Measurements from ENCODE around the gene DACT2.

DACT2 gene

DNA sequence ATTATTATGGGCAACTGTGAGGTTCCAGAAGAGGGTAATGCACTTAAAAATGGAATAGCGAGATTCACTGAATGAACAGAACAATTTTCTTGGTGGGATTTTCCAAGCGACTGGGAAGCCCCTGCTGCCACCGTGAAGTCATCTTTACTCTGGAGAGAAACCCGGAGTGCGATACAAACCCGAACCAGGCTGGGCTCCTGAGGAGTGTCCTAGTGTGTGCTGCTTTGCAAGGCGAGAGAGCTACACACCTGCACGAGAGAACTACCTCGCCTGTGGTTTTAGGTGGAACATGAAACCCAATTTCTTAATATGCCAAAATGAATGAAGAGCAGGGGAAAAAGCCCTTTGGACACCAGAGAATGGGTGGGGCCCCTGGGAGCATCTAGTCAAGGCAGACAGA lies 33.5 kb upstream of the DACT2 start:
- ChIA-PET CTCF (no interaction called here), POLR2A (no interaction called here)
- DNase-seq (ENCODE audit: extremely low spot score): no peak
- TF ChIP-seq ZNF384 (IDR thresholded peaks at IDR 0.05): no peak
- TF ChIP-seq CTBP1 (IDR thresholded peaks at IDR 0.05; ENCODE audit: borderline replicate concordance): no peak
- no peak for TF ChIP-seq SUZ12 (IDR thresholded peaks at IDR 0.05)
- TF ChIP-seq, protein P1, sequence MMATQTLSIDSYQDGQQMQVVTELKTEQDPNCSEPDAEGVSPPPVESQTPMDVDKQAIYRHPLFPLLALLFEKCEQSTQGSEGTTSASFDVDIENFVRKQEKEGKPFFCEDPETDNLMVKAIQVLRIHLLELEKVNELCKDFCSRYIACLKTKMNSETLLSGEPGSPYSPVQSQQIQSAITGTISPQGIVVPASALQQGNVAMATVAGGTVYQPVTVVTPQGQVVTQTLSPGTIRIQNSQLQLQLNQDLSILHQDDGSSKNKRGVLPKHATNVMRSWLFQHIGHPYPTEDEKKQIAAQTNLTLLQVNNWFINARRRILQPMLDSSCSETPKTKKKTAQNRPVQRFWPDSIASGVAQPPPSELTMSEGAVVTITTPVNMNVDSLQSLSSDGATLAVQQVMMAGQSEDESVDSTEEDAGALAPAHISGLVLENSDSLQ (IDR thresholded peaks at IDR 0.05): no peak
- no peak for TF ChIP-seq SP1 (IDR thresholded peaks at IDR 0.05)
- no peak for TF ChIP-seq FOXA1 (IDR thresholded peaks at IDR 0.05)
- TF ChIP-seq NFRKB (IDR thresholded peaks at IDR 0.05): no peak
- TF ChIP-seq HDGF (IDR thresholded peaks at IDR 0.05; ENCODE audit: borderline replicate concordance): no peak
- TF ChIP-seq FOXM1 (IDR thresholded peaks at IDR 0.05; ENCODE audit: borderline replicate concordance): no peak
- no peak for TF ChIP-seq ELF4 (IDR thresholded peaks at IDR 0.05)
- no peak for TF ChIP-seq LEF1 (IDR thresholded peaks at IDR 0.05; ENCODE audit: borderline replicate concordance)
- no peak for TF ChIP-seq BHLHE40 (IDR thresholded peaks at IDR 0.05; ENCODE audit: borderline replicate concordance)
- TF ChIP-seq ARNT (IDR thresholded peaks at IDR 0.05): no peak
- TF ChIP-seq TARDBP (IDR thresholded peaks at IDR 0.05): no peak
- TF ChIP-seq FOXK2 (IDR thresholded peaks at IDR 0.05): no peak
- no peak for TF ChIP-seq L3MBTL2 (conservative IDR thresholded peaks at IDR 0.05)

DNA sequence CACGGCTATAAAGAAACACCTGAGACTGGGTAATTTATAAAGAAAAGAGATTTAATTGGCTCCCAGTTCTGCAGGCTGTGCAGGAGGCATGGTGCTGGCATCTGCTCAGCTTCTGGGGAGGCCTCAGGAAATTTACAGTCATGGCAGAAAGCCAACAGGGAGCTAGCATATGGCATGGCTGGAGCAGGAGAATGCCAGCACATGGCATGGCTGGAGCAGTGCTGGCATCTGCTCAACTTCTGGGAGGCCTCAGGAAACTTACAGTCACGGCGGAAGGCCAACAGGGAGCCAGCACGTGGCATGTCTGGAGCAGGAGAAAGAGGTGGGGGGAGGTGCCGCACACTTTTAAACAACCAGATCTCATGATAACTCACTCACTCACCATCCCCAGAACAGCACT lies 32.5 kb upstream of the DACT2 start:
- no peak for TF ChIP-seq ZNF384 (IDR thresholded peaks at IDR 0.05)
- TF ChIP-seq CTBP1 (IDR thresholded peaks at IDR 0.05; ENCODE audit: borderline replicate concordance): no peak
- TF ChIP-seq SP1 (IDR thresholded peaks at IDR 0.05): no peak
- no peak for TF ChIP-seq L3MBTL2 (conservative IDR thresholded peaks at IDR 0.05)
- TF ChIP-seq SUZ12 (IDR thresholded peaks at IDR 0.05): no peak
- no peak for TF ChIP-seq FOXA1 (IDR thresholded peaks at IDR 0.05)
- TF ChIP-seq HDGF (IDR thresholded peaks at IDR 0.05; ENCODE audit: borderline replicate concordance): no peak
- no peak for TF ChIP-seq FOXK2 (IDR thresholded peaks at IDR 0.05)
- TF ChIP-seq FOXM1 (IDR thresholded peaks at IDR 0.05; ENCODE audit: borderline replicate concordance): no peak
- no peak for TF ChIP-seq BHLHE40 (IDR thresholded peaks at IDR 0.05; ENCODE audit: borderline replicate concordance)
- TF ChIP-seq ELF4 (IDR thresholded peaks at IDR 0.05): no peak
- TF ChIP-seq NFRKB (IDR thresholded peaks at IDR 0.05): no peak
- no peak for TF ChIP-seq ARNT (IDR thresholded peaks at IDR 0.05)
- no peak for TF ChIP-seq TARDBP (IDR thresholded peaks at IDR 0.05)
- no peak for TF ChIP-seq LEF1 (IDR thresholded peaks at IDR 0.05; ENCODE audit: borderline replicate concordance)
- TF ChIP-seq, protein P1 (IDR thresholded peaks at IDR 0.05): no peak

DNA sequence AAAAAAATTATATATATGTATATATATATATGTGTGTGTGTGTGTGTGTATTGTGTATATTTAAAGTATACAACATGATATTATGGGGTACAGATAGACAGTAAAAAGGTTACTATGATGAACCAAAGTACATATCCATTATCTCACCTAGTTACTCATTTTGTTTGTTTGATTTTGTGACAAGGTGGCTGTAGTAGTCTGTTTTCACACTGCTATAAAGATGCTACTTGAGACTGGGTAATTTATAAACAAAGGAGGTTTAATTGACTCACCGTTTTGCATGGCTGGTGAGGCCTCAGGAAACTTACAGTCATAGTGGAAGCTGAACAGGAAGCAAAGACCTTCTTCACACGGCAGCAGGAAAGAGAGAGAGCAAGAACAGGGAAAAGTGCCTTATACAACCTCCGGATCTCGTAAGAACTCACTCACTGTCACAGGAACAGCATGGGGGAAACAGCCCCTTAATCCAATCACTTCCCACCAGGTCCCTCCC lies 30.2 kb upstream of the DACT2 start:
- ChIA-PET POLR2A (no interaction called here), CTCF (no interaction called here)
- TF ChIP-seq ARNT (IDR thresholded peaks at IDR 0.05): no peak
- no peak for TF ChIP-seq NFRKB (IDR thresholded peaks at IDR 0.05)
- no peak for TF ChIP-seq TARDBP (IDR thresholded peaks at IDR 0.05)
- TF ChIP-seq, protein P1 (IDR thresholded peaks at IDR 0.05): no peak
- no peak for TF ChIP-seq FOXK2 (IDR thresholded peaks at IDR 0.05)
- TF ChIP-seq SUZ12 (IDR thresholded peaks at IDR 0.05): no peak
- no peak for TF ChIP-seq FOXA1 (IDR thresholded peaks at IDR 0.05)
- no peak for TF ChIP-seq L3MBTL2 (conservative IDR thresholded peaks at IDR 0.05)
- DNase-seq (ENCODE audit: extremely low spot score): no peak

More for the DNA sequence above, 32.5 kb upstream of the DACT2 start:
- ChIA-PET CTCF (no interaction called here), POLR2A (no interaction called here)
- no peak for DNase-seq (ENCODE audit: extremely low spot score)

DNA sequence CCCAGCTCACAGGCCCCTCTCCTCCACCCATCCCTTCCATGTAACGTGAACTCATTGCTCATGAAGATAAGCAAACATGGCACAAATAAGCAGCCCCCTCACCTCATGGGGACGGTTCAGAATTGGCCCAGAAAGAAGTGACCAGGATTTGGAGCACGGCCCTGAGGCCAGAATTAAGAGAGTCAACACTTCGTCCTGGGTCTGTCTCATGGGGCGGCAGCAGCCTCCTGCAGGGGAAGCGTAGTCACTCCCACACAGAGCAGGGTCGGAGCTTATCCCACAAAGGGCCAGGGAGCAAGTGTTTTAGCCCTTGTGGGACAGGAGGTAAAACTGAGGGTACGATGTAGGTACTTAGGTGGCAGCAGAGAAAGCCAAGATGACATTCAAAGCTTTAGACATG lies 28.6 kb upstream of the DACT2 start:
- ChIA-PET POLR2A (no interaction called here), CTCF (no interaction called here)
- DNase-seq (ENCODE audit: extremely low spot score): no peak
- no peak for TF ChIP-seq ZNF384 (IDR thresholded peaks at IDR 0.05)
- no peak for TF ChIP-seq FOXA1 (IDR thresholded peaks at IDR 0.05)
- no peak for TF ChIP-seq FOXM1 (IDR thresholded peaks at IDR 0.05; ENCODE audit: borderline replicate concordance)
- TF ChIP-seq SUZ12 (IDR thresholded peaks at IDR 0.05): no peak
- TF ChIP-seq L3MBTL2 (conservative IDR thresholded peaks at IDR 0.05): no peak
- TF ChIP-seq SP1 (IDR thresholded peaks at IDR 0.05): no peak

DNA sequence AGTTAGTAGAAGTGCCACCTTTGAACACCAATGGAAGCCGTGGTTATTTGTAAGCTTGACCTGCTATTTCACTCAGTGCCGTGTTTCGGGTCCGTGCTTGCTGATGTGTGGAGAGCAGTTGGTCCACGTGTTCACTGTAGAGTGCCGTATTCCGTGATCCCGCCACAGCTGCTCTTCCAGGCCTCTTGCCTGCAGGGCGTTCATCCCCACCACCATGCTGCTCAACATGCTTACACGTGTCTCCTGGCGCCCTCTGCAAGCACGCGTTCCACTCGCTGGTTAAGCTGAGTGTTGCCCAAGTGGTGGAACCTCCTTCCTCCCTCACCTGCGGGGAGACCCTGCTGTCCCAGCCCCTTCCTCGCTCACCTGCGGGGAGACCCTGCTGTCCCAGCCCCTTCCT lies 28.0 kb upstream of the DACT2 start:
- DNase-seq (ENCODE audit: extremely low spot score): no peak
- ChIA-PET CTCF (interaction anchor here (0.8 kb wide), 1 partner anchor 14 kb away, joined by 3 read pairs; no protein-coding TSS in a partner anchor), POLR2A (no interaction called here)
- TF ChIP-seq FOXK2 (IDR thresholded peaks at IDR 0.05) (no peak), SP1 (IDR thresholded peaks at IDR 0.05) (no peak), TARDBP (IDR thresholded peaks at IDR 0.05) (no peak), LEF1 (IDR thresholded peaks at IDR 0.05; ENCODE audit: borderline replicate concordance) (no peak), ZNF384 (IDR thresholded peaks at IDR 0.05) (no peak), ARNT (IDR thresholded peaks at IDR 0.05) (no peak), NFRKB (IDR thresholded peaks at IDR 0.05) (no peak), HDGF (IDR thresholded peaks at IDR 0.05; ENCODE audit: borderline replicate concordance) (no peak), SUZ12 (IDR thresholded peaks at IDR 0.05) (no peak)

DNA sequence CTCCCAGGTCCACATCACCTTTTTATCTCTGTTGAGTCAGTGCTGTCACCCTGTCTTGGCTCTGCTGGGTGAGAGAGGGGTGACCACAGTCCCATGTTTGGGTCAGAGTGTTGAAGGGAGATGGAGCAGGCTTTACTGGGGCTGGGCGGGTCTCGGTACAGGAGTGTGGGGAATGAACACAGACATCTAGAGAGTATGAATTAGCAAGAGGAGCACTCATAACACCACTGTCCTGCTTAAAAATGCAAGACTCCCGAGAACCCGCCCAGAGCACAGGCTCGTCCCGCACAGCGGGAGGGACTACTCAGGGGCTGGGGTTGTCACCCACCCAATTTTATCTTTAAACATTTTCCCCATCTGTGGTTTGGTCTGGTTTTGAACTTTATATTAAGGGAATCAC lies 27.5 kb upstream of the DACT2 start:
- CTCF ChIA-PET: interaction anchor here (0.8 kb wide), 1 partner anchor 14 kb away, joined by 3 read pairs; no protein-coding TSS in a partner anchor
- POLR2A ChIA-PET: no interaction called here
- DNase-seq (ENCODE audit: extremely low spot score): no peak
- no peak for TF ChIP-seq L3MBTL2 (conservative IDR thresholded peaks at IDR 0.05)
- TF ChIP-seq FOXK2 (IDR thresholded peaks at IDR 0.05): no peak
- TF ChIP-seq FOXA1 (IDR thresholded peaks at IDR 0.05): no peak
- TF ChIP-seq, protein P1 (IDR thresholded peaks at IDR 0.05): no peak
- no peak for TF ChIP-seq SP1 (IDR thresholded peaks at IDR 0.05)
- no peak for TF ChIP-seq ZNF384 (IDR thresholded peaks at IDR 0.05)
- TF ChIP-seq BHLHE40 (IDR thresholded peaks at IDR 0.05; ENCODE audit: borderline replicate concordance): no peak
- TF ChIP-seq ARNT (IDR thresholded peaks at IDR 0.05): no peak
- no peak for TF ChIP-seq HDGF (IDR thresholded peaks at IDR 0.05; ENCODE audit: borderline replicate concordance)
- no peak for TF ChIP-seq LEF1 (IDR thresholded peaks at IDR 0.05; ENCODE audit: borderline replicate concordance)
